ENCODE data around the gene MGAT3.

Gene MGAT3

GRCh38 chr22:39457556-39458443, 988 bp downstream of the MGAT3 start:
- no peak for TF ChIP-seq CTCF (conservative IDR thresholded peaks at IDR 0.05; ENCODE audit: low read length)
- H3K4me3 ChIP-seq (ENCODE audit: low read length) = no peak overlapping the region
- DNase-seq (ENCODE audit: low read depth) = no peak

GRCh38 chr22:39458444-39459083, 1.8 kb downstream of the MGAT3 start:
- no peak for DNase-seq (ENCODE audit: low read depth)
- TF ChIP-seq CTCF (conservative IDR thresholded peaks at IDR 0.05; ENCODE audit: low read length) = no peak
- H3K4me3 ChIP-seq (ENCODE audit: low read length) = no peak overlapping the region

GRCh38 chr22:39459681-39460080, 2.9 kb downstream of the MGAT3 start:
- no peak for TF ChIP-seq CTCF (conservative IDR thresholded peaks at IDR 0.05; ENCODE audit: low read length)
- DNase-seq (ENCODE audit: low read depth) = no peak
- no peak overlapping the region for H3K4me3 ChIP-seq (ENCODE audit: low read length)

- TF ChIP-seq CTCF (conservative IDR thresholded peaks at IDR 0.05; ENCODE audit: low read length) = no peak
- H3K4me3 ChIP-seq (ENCODE audit: low read length) = no peak overlapping the region
- DNase-seq (ENCODE audit: low read depth) = no peak
Measured at GRCh38 chr22:39462443-39463221, 5.8 kb downstream of the MGAT3 start.

GRCh38 chr22:39463277-39463676, 6.5 kb downstream of the MGAT3 start:
- no peak for DNase-seq (ENCODE audit: low read depth)
- no peak for TF ChIP-seq CTCF (conservative IDR thresholded peaks at IDR 0.05; ENCODE audit: low read length)
- H3K4me3 ChIP-seq (ENCODE audit: low read length) = no peak overlapping the region

GRCh38 chr22:39463931-39464390, 7.1 kb downstream of the MGAT3 start:
- no peak for TF ChIP-seq CTCF (conservative IDR thresholded peaks at IDR 0.05; ENCODE audit: low read length)
- no peak overlapping the region for H3K4me3 ChIP-seq (ENCODE audit: low read length)
- DNase-seq (ENCODE audit: low read depth) = peak; percentile 41
